ENCODE measurements around the gene ARHGEF9. TPM values are rescaled to one million over a fixed set of nuclear protein-coding genes. Genes with fewer than 3 reads are reported as not detected.

ARHGEF9 gene
- total and polyA plus RNA-seq, 12 donors = 8.6 to 63.2 (median 45.4) TPM

GRCh38 chrX:63718010-63718694, 66.9 kb downstream of the ARHGEF9 start:
- Histone ChIP-seq H3K4me3 (no peak overlapping the region), H3K27me3 (peaks cover 0 to 10% (median 0%) of the 10 kb centered on the region in 7 donors), H3K4me1 (peaks cover 0 to 16% (median 2%) of the 10 kb centered on the region in 9 donors), H3K9me3 (no peaks in the 10 kb centered on the region), H3K27ac (peak overlapping the region in 3 of 10 donors; percentile 28 to 39 (median 33)), H3K36me3 (peaks cover 0 to 39% (median 0%) of the 10 kb centered on the region in 9 donors)
- ATAC-seq = peak in 4 of 8 donors; percentile 25 to 65 (median 47)
- TF ChIP-seq CTCF (IDR thresholded peaks at IDR 0.05) = no peak
- intact Hi-C loops (cut with DNase I) = loop anchor here in 2 of 10 donors (5.0 kb wide), 1 partner anchor 34 kb away; a partner anchor contains a TSS
- no peak for DNase-seq
- WGBS, 2 donors = 42 to 64% methylated on average over 2 of the region's 2 CpGs

- intact Hi-C loops (cut with DNase I) = no loop called here
- H3K27me3 ChIP-seq = peaks cover 0 to 20% (median 0%) of the 10 kb centered on the region in 7 donors
- DNase-seq = peak; percentile 9 to 49
- no peak for TF ChIP-seq CTCF (IDR thresholded peaks at IDR 0.05)
- peak; percentile 11 to 96 (median 83) for ATAC-seq
- H3K4me3 ChIP-seq = no peak overlapping the region
- peaks cover 0 to 30% (median 0%) of the 10 kb centered on the region in 9 donors for H3K36me3 ChIP-seq
- 21 to 25% methylated on average over 2 of the region's 2 CpGs for WGBS, 2 donors
- H3K9me3 ChIP-seq = no peaks in the 10 kb centered on the region
- H3K4me1 ChIP-seq = peaks cover 0 to 4% (median 0%) of the 10 kb centered on the region in 9 donors
- H3K27ac ChIP-seq = peak overlapping the region in 6 of 10 donors; percentile 19 to 63 (median 58)
Measured at GRCh38 chrX:63713526-63713925, 71.5 kb downstream of the ARHGEF9 start.

GRCh38 chrX:63708801-63709200, 76.2 kb downstream of the ARHGEF9 start:
- Histone ChIP-seq H3K9me3 (no peaks in the 10 kb centered on the region), H3K36me3 (peaks cover 0 to 29% (median 0%) of the 10 kb centered on the region in 9 donors), H3K4me1 (peaks cover 0 to 4% (median 0%) of the 10 kb centered on the region in 9 donors), H3K27ac (no peak overlapping the region), H3K4me3 (no peak overlapping the region), H3K27me3 (peaks cover 0 to 18% (median 0%) of the 10 kb centered on the region in 7 donors)
- intact Hi-C loops (cut with DNase I) = no loop called here
- TF ChIP-seq CTCF (IDR thresholded peaks at IDR 0.05) = no peak
- WGBS, 2 donors = 26 to 49% methylated on average over 2 of the region's 2 CpGs
- ATAC-seq = no peak
- DNase-seq = no peak

GRCh38 chrX:63702556-63702955, 82.5 kb downstream of the ARHGEF9 start:
- intact Hi-C loops (cut with DNase I) = no loop called here
- DNase-seq (no peak), ATAC-seq (no peak)
- Histone ChIP-seq H3K27ac (no peak overlapping the region), H3K4me3 (no peak overlapping the region), H3K27me3 (no peaks in the 10 kb centered on the region), H3K4me1 (no peaks in the 10 kb centered on the region), H3K36me3 (peaks cover 0 to 58% (median 0%) of the 10 kb centered on the region in 9 donors), H3K9me3 (no peaks in the 10 kb centered on the region)
- 100% methylated on average over 1 of the region's 1 CpG for WGBS, 2 donors
- TF ChIP-seq CTCF (IDR thresholded peaks at IDR 0.05) = no peak
